G401.6 (cell line): Measurements from ENCODE around the gene SLC6A11.

Source experiments
- FAIRE-seq: peaks from 2 replicates; lab custom pipeline; 2012; peaks lifted over from hg19 to GRCh38; lab: Jason Lieb, UNC

The SLC6A11 gene

GRCh38 chr3:10956531-10956930 is 140.5 kb downstream of the SLC6A11 start:
- FAIRE-seq, result no peak

- no peak for FAIRE-seq
Measured at GRCh38 chr3:10956986-10957385, 141.0 kb downstream of the SLC6A11 start.

- no peak for FAIRE-seq
Measured at GRCh38 chr3:10957976-10958749, 142.1 kb downstream of the SLC6A11 start.

GRCh38 chr3:10960255-10960654 is 144.2 kb downstream of the SLC6A11 start:
- no peak for FAIRE-seq

GRCh38 chr3:10961921-10962320 is 145.9 kb downstream of the SLC6A11 start:
- FAIRE-seq, result no peak

GRCh38 chr3:10962481-10963036 is 146.5 kb downstream of the SLC6A11 start:
- FAIRE-seq, result no peak

GRCh38 chr3:10964537-10965167 is 148.6 kb downstream of the SLC6A11 start:
- no peak for FAIRE-seq

- no peak for FAIRE-seq
Measured at GRCh38 chr3:10968401-10968800, 152.4 kb downstream of the SLC6A11 start.

- FAIRE-seq, result no peak
Measured at GRCh38 chr3:10970306-10970960, 154.4 kb downstream of the SLC6A11 start.

- no peak for FAIRE-seq
Measured at GRCh38 chr3:10972072-10972782, 156.2 kb downstream of the SLC6A11 start.

- FAIRE-seq, result no peak
Measured at GRCh38 chr3:10973046-10973595, 157.1 kb downstream of the SLC6A11 start.

- FAIRE-seq, result no peak
Measured at GRCh38 chr3:10974131-10974530, 158.1 kb downstream of the SLC6A11 start.

GRCh38 chr3:10974746-10975375 is 158.8 kb downstream of the SLC6A11 start:
- FAIRE-seq, result no peak

- no peak for FAIRE-seq
Measured at GRCh38 chr3:10975695-10976234, 159.7 kb downstream of the SLC6A11 start.

GRCh38 chr3:10976770-10977169 is 160.7 kb downstream of the SLC6A11 start:
- no peak for FAIRE-seq

GRCh38 chr3:10977892-10978510 is 162.0 kb downstream of the SLC6A11 start:
- no peak for FAIRE-seq

GRCh38 chr3:10978956-10979355 is 162.9 kb downstream of the SLC6A11 start:
- FAIRE-seq, result no peak

- FAIRE-seq, result no peak
Measured at GRCh38 chr3:10980312-10980711, 164.3 kb downstream of the SLC6A11 start.

- FAIRE-seq, result no peak
Measured at GRCh38 chr3:10981031-10981430, 165.0 kb downstream of the SLC6A11 start.

GRCh38 chr3:10981961-10982360 is 165.9 kb downstream of the SLC6A11 start:
- FAIRE-seq, result no peak

GRCh38 chr3:10982782-10983181 is 166.8 kb downstream of the SLC6A11 start:
- no peak for FAIRE-seq
